Skeletal muscle tissue (tissue), 4 donors: Measurements from ENCODE around the gene SPANXN4. TPM values are rescaled to one million over a fixed set of nuclear protein-coding genes. Genes with fewer than 3 reads are reported as not detected.

Experiments
- H3K27ac ChIP-seq: one replicate; pipeline ENCODE4 v1.7.0; 2013; ENCODE audit warnings: mild to moderate bottlenecking, low read depth, low read length, inconsistent platforms
- H3K27me3 ChIP-seq, 3 donors: one replicate each; pipeline ENCODE4 v1.7.0; 2013; ENCODE audit warnings: low read length in 3 of 3; ENCODE audit not compliant: control insufficient read depth in 3 of 3, insufficient read depth in 3 of 3
- H3K36me3 ChIP-seq, 3 donors: one replicate each; pipeline ENCODE4 v1.7.0; 2013; ENCODE audit warnings: low read length in 3 of 3; ENCODE audit not compliant: control insufficient read depth in 3 of 3, insufficient read depth in 3 of 3
- H3K4me1 ChIP-seq, 3 donors: one replicate each; pipeline ENCODE4 v1.7.0; 2013; ENCODE audit warnings: low read length in 3 of 3, mild to moderate bottlenecking in 3 of 3; ENCODE audit not compliant: control insufficient read depth in 3 of 3, insufficient read depth in 3 of 3
- H3K4me3 ChIP-seq, 3 donors: one replicate each; pipeline ENCODE4 v1.7.0; 2013; ENCODE audit warnings: low read length in 3 of 3
- H3K9ac ChIP-seq, 3 donors: one replicate each; pipeline ENCODE4 v1.7.0; 2013; ENCODE audit warnings: low read length in 3 of 3, mild to moderate bottlenecking in 3 of 3, moderate library complexity in 2 of 3, low read depth in 1 of 3
- H3K9me3 ChIP-seq, 3 donors: one replicate each; pipeline ENCODE4 v1.7.0; 2013; ENCODE audit warnings: low read length in 3 of 3; ENCODE audit not compliant: control insufficient read depth in 3 of 3
- total RNA-seq: library from RNA; depleted of rRNA; stranded (reverse); fragments of >200 nt; gene quantifications from one replicate; pipeline ENCODE4 v1.2.3, GENCODE V29; 2014
- donor health status: Osteomylitis.

Gene SPANXN4
- total RNA-seq, 1 donor from 2014 or later, result not detected

GRCh38 chrX:143047511-143047910 is 21.8 kb downstream of the SPANXN4 start:
- no peak overlapping the region for H3K27ac ChIP-seq
- H3K4me1 ChIP-seq, result no peaks in the 10 kb centered on the region
- no peaks in the 10 kb centered on the region for H3K27me3 ChIP-seq
- H3K4me3 ChIP-seq, result no peak overlapping the region
- H3K36me3 ChIP-seq, result no peaks in the 10 kb centered on the region
- no peak overlapping the region for H3K9ac ChIP-seq
- H3K9me3 ChIP-seq, result no peaks in the 10 kb centered on the region

GRCh38 chrX:143058120-143058519 is 32.4 kb downstream of the SPANXN4 start:
- Histone ChIP-seq H3K4me3 (no peak overlapping the region), H3K27ac (no peak overlapping the region), H3K27me3 (no peaks in the 10 kb centered on the region), H3K9ac (no peak overlapping the region), H3K4me1 (no peaks in the 10 kb centered on the region), H3K9me3 (no peaks in the 10 kb centered on the region), H3K36me3 (no peaks in the 10 kb centered on the region)

- H3K4me1 ChIP-seq, result no peaks in the 10 kb centered on the region
- H3K27me3 ChIP-seq, result no peaks in the 10 kb centered on the region
- no peak overlapping the region for H3K27ac ChIP-seq
- H3K4me3 ChIP-seq, result no peak overlapping the region
- H3K9me3 ChIP-seq, result no peaks in the 10 kb centered on the region
- no peak overlapping the region for H3K9ac ChIP-seq
- H3K36me3 ChIP-seq, result no peaks in the 10 kb centered on the region
These were observed 55.5 kb downstream of the SPANXN4 start for GRCh38 chrX:143081231-143081630.

GRCh38 chrX:143082537-143082936 is 56.8 kb downstream of the SPANXN4 start:
- Histone ChIP-seq H3K27me3 (no peaks in the 10 kb centered on the region), H3K27ac (no peak overlapping the region), H3K9ac (no peak overlapping the region), H3K9me3 (no peaks in the 10 kb centered on the region), H3K36me3 (no peaks in the 10 kb centered on the region), H3K4me1 (no peaks in the 10 kb centered on the region), H3K4me3 (no peak overlapping the region)
